ENCODE measurements around the gene PPP4R2. TPM values are rescaled to one million over a fixed set of nuclear protein-coding genes. Genes with fewer than 3 reads are reported as not detected.
A peak's percentile ranks its signal among the peaks of the same experiment; 100 is the strongest.

The PPP4R2 gene
- total and polyA plus RNA-seq, 9 of the 15 experiments (the other 6 are each of a cell fraction or from before 2014, with no cell fraction given) = 11.0 to 49.6 (median 31.6) TPM

- Histone ChIP-seq H3K4me2 (ENCODE audit: insufficient read depth, low read length) (no peak overlapping the region), H3K36me3 (ENCODE audit: control insufficient read depth, insufficient read depth, low read length) (peaks cover 14% of the 10 kb centered on the region; the same call in 1 of the 3 replicates), H3K9me1 (ENCODE audit: control insufficient read depth, insufficient read depth, low read length) (no peaks in the 10 kb centered on the region), H3K9ac (ENCODE audit: insufficient read depth in 1 of 2, low read depth in 2 of 2, low read length in 2 of 2) (no peak overlapping the region), H3K4me3 (no peak overlapping the region), H3K9me3 (replicated peaks; ENCODE audit: control insufficient read depth, insufficient read depth, low read depth, low read length) (no peaks in the 10 kb centered on the region), H2AFZ (ENCODE audit: low read depth, low read length) (no peak overlapping the region), H3K4me1 (replicated peaks in 1 of 2; ENCODE audit: control insufficient read depth in 2 of 2, insufficient read depth in 2 of 2, low read length in 2 of 2) (peaks cover 0 to 6% of the 10 kb centered on the region in 2 experiments; a peak in 3 of 5 replicates), H3K27me3 (ENCODE audit: control insufficient read depth in 2 of 2, insufficient read depth in 2 of 2, low read length in 2 of 2) (no peaks in the 10 kb centered on the region), H3K27ac (ENCODE audit: extremely low read depth, low read depth, low read length) (peak overlapping the region; percentile 30; the same call in 1 of the 3 replicates), H4K20me1 (replicated peaks; ENCODE audit: control insufficient read depth, insufficient read depth, low read length) (peaks cover 24% of the 10 kb centered on the region), H3K79me2 (ENCODE audit: control insufficient read depth, insufficient read depth, low read length) (peaks cover 100% of the 10 kb centered on the region)
- BruUV-seq (replicated peaks) = no TSS peak
- intact Hi-C loops (cut with micrococcal nuclease) = no loop called here
- ATAC-seq = peak; percentile 50; the same call in 2 of the 3 replicates
- POLR2A ChIA-PET = interaction anchor here (0.7 kb wide), 1 partner anchor 29 kb away, joined by 4 read pairs; no protein-coding TSS in a partner anchor
- in situ Hi-C loops (cut with MboI) = no loop called here
- CTCF ChIA-PET (ENCODE audit: low intra/inter-chr PET ratio) = no interaction called here
- no peak for FAIRE-seq
- 0% methylated on average over 3 of the region's 3 CpGs for WGBS (ENCODE audit: insufficient coverage, low coverage, missing lambda C conversion rate)
- TF ChIP-seq, protein P1, sequence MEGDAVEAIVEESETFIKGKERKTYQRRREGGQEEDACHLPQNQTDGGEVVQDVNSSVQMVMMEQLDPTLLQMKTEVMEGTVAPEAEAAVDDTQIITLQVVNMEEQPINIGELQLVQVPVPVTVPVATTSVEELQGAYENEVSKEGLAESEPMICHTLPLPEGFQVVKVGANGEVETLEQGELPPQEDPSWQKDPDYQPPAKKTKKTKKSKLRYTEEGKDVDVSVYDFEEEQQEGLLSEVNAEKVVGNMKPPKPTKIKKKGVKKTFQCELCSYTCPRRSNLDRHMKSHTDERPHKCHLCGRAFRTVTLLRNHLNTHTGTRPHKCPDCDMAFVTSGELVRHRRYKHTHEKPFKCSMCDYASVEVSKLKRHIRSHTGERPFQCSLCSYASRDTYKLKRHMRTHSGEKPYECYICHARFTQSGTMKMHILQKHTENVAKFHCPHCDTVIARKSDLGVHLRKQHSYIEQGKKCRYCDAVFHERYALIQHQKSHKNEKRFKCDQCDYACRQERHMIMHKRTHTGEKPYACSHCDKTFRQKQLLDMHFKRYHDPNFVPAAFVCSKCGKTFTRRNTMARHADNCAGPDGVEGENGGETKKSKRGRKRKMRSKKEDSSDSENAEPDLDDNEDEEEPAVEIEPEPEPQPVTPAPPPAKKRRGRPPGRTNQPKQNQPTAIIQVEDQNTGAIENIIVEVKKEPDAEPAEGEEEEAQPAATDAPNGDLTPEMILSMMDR (IDR thresholded peaks at IDR 0.05 in 2 of 3, conservative IDR thresholded peaks at IDR 0.05 in 1 of 3; ENCODE audit: insufficient read depth in 2 of 3, low read depth in 1 of 3, low read length in 3 of 3) = no peak
- TF ChIP-seq MED1 (CRISPR knock-in tag; IDR thresholded peaks at IDR 0.05; ENCODE audit: borderline replicate concordance) (no peak), BRD9 (IDR thresholded peaks at IDR 0.05; ENCODE audit: low read depth, partially characterized antibody) (no peak), TAF15 (IDR thresholded peaks at IDR 0.05; ENCODE audit: low read depth, low read length) (no peak), ZNF253 (CRISPR knock-in tag; conservative IDR thresholded peaks at IDR 0.05) (no peak), KAT8 (IDR thresholded peaks at IDR 0.05; ENCODE audit: low read depth) (no peak), GTF2A2 (tag; IDR thresholded peaks at IDR 0.05) (no peak)
- TF ChIP-seq, protein P2, sequence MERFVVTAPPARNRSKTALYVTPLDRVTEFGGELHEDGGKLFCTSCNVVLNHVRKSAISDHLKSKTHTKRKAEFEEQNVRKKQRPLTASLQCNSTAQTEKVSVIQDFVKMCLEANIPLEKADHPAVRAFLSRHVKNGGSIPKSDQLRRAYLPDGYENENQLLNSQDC (CRISPR knock-in tag; IDR thresholded peaks at IDR 0.05) = no peak
- DNase-seq (ENCODE audit: extremely low read depth in 1 of 4, low spot score in 3 of 4) = no peak
These were observed 44.9 kb downstream of the PPP4R2 start for GRCh38 chr3:73041537-73041936.
